Colonic mucosa (tissue), 4 donors: Measurements from ENCODE around the gene UCN2. TPM values are rescaled to one million over a fixed set of nuclear protein-coding genes. Genes with fewer than 3 reads are reported as not detected.
A peak's percentile ranks its signal among the peaks of the same experiment; 100 is the strongest.

Source experiments
- DNase-seq: peaks from one replicate; pipeline ENCODE4 v3.0.0-alpha.2; 2020
- H3K27ac ChIP-seq: fragments of 200-600 bp; one replicate; pipeline ENCODE4 v1.8.0; 2021
- H3K27me3 ChIP-seq: fragments of 200-600 bp; one replicate; pipeline ENCODE4 v1.8.0; 2021
- H3K36me3 ChIP-seq: fragments of 200-600 bp; one replicate; pipeline ENCODE4 v1.8.0; 2021
- H3K4me1 ChIP-seq: fragments of 200-600 bp; one replicate; pipeline ENCODE4 v1.8.0; 2021; ENCODE audit warnings: mild to moderate bottlenecking
- H3K4me3 ChIP-seq: fragments of 200-600 bp; one replicate; pipeline ENCODE4 v1.8.0; 2021
- H3K9ac ChIP-seq, 2 donors: one replicate each; pipeline ENCODE4 v1.7.0; 2013; ENCODE audit warnings: control low read depth in 2 of 2, low read depth in 2 of 2, low read length in 2 of 2
- H3K9me3 ChIP-seq: fragments of 200-600 bp; one replicate; pipeline ENCODE4 v1.8.0; 2021
- intact Hi-C: fragments of 100-400 bp; cut with DNase I; formaldehyde crosslinking; loops from one replicate; pipeline ENCODE4 v1.14.1; 2022
- total RNA-seq, 2 donors: library from RNA; stranded (reverse); fragmentation: NEBNext Ultra II Directional in 1 of 2; extraction: Animal tissue kit (Norgen Biotek cat#: 25700) in 1 of 2; gene quantifications; one replicate each; pipeline ENCODE4 v1.2.1, GENCODE V29; 2021
- TF ChIP-seq, protein P1 (sequence below): fragments of 200-600 bp; IDR thresholded peaks from one replicate; pipeline ENCODE4 v1.8.0; 2022; ENCODE audit warnings: antibody characterized with exemption, mild to moderate bottlenecking
- donor health status: healthy.
- donor health status: DM: no; HTN: no; CAD: no.
- donor health status: DM: no; HTN: no; CAD: no.

Gene UCN2
- total RNA-seq, 2 donors from 2014 or later = not detected

DNA sequence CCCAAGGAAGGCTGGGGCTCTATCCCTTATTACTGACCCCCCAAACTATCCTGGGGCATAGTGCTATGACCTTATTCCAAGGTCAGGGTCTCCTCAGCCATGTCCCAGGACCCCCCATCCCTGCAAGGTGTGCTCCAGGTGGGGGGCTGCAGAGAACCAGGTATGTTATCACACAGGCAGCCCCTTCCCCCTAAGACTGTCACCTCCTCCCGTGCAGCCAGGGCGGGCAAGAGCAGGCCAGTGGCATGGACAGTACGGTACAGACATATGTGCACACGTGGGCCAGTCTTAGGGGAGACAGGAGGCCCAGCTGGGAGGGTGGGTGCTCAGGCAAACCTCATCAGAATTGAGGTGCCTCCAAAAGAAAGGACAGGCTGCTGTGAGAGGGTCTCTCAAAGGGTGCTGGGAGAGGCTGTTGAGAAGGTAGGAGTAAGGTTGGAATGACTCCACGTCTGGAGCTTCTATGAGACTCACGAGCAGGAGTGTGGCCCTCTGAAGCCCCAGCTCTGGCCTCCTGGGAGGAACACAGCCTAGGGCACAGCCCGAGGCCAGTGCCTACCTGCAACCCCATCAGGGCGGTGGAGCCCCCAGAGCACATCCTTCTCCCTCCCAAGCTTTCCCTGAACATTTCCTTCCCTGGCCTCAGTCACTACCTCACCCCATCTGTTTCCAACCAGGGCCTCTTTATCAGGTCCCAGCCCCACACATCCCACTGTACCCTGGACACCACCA is 33.3 kb upstream of the UCN2 start:
- intact Hi-C loops = no loop called here
- no peak for DNase-seq
- H3K27me3 ChIP-seq = peaks cover 9% of the 10 kb centered on the region
- TF ChIP-seq, protein P1, sequence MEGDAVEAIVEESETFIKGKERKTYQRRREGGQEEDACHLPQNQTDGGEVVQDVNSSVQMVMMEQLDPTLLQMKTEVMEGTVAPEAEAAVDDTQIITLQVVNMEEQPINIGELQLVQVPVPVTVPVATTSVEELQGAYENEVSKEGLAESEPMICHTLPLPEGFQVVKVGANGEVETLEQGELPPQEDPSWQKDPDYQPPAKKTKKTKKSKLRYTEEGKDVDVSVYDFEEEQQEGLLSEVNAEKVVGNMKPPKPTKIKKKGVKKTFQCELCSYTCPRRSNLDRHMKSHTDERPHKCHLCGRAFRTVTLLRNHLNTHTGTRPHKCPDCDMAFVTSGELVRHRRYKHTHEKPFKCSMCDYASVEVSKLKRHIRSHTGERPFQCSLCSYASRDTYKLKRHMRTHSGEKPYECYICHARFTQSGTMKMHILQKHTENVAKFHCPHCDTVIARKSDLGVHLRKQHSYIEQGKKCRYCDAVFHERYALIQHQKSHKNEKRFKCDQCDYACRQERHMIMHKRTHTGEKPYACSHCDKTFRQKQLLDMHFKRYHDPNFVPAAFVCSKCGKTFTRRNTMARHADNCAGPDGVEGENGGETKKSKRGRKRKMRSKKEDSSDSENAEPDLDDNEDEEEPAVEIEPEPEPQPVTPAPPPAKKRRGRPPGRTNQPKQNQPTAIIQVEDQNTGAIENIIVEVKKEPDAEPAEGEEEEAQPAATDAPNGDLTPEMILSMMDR = no peak
- peaks cover 10% of the 10 kb centered on the region for H3K4me1 ChIP-seq
- no peaks in the 10 kb centered on the region for H3K9me3 ChIP-seq
- peaks cover 20% of the 10 kb centered on the region for H3K36me3 ChIP-seq
- peak overlapping the region in 1 of 2 donors; percentile 28 for H3K9ac ChIP-seq
- H3K4me3 ChIP-seq = no peak overlapping the region
- H3K27ac ChIP-seq = no peak overlapping the region

GRCh38 chr3:48596157-48596556 is 32.6 kb upstream of the UCN2 start:
- peaks cover 15% of the 10 kb centered on the region for H3K36me3 ChIP-seq
- no peak for DNase-seq
- H3K27ac ChIP-seq = no peak overlapping the region
- peaks cover 9% of the 10 kb centered on the region for H3K27me3 ChIP-seq
- H3K9ac ChIP-seq = no peak overlapping the region
- H3K4me3 ChIP-seq = no peak overlapping the region
- H3K9me3 ChIP-seq = no peaks in the 10 kb centered on the region
- TF ChIP-seq, protein P1 = no peak
- peaks cover 10% of the 10 kb centered on the region for H3K4me1 ChIP-seq
- intact Hi-C loops = no loop called here

DNA sequence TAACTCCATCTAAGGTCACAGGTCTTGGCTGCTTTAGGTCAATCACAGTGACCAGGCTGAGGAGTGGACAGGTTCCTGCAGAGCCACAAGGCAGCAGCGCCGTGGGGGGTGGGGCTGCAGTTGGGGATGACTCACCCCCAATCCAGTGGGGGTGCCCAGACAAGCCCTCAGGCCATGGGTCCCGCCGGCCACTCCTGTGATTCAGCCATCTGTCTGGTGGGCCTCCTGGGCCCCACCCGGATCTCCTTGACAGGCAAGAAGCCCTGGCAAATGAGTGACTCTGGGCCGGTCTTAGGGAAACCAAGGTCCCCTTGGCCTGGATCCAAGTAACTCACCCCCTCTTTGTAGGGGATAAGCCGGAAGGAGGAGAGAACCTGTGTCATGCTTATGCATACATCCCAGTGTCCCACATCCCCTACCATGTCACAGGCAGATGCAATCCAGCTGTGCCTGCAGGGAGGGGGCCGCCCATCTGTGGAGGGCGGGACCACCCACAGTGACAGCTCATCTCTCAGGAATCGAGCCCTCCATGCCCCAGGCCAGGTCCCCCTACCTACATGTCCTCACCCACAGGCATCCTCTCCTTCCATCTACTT is 32.0 kb upstream of the UCN2 start:
- Histone ChIP-seq H3K27me3 (peaks cover 9% of the 10 kb centered on the region), H3K9ac (no peak overlapping the region), H3K4me1 (peaks cover 10% of the 10 kb centered on the region), H3K4me3 (no peak overlapping the region), H3K9me3 (no peaks in the 10 kb centered on the region), H3K27ac (no peak overlapping the region), H3K36me3 (peaks cover 11% of the 10 kb centered on the region)
- TF ChIP-seq, protein P1 = no peak
- no peak for DNase-seq
- intact Hi-C loops = no loop called here

DNA sequence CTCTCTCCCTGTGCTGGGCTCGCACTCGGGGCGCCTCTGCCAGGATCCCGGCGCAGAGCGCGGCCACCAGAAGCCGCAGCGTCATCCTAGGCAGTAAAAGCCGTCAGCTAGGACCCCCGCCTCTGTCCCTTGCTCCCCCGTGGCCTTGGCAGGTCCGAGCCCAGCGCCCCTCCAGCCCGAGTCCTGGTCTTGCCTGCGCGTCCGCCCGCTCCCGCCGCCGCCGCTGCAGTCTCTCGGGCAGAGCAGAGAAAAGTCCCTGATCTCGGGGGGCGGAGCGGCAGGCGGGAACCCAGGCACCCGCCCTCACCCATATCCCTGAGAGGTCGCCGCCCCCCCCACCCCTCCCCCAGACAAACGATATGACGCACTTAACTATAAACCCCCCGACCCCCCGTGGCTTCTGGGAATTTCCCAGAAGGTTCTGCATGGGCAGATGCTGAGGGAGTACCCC is 31.5 kb upstream of the UCN2 start, which contains the start of gene COL7A1:
COL7A1 (minus strand) TSS at position 255 of the 451 bp plus-strand sequence; CDS start at position 85, 170 bp downstream.
- Histone ChIP-seq H3K9me3 (no peaks in the 10 kb centered on the region), H3K36me3 (peaks cover 9% of the 10 kb centered on the region), H3K27me3 (peaks cover 9% of the 10 kb centered on the region), H3K4me1 (peaks cover 10% of the 10 kb centered on the region), H3K27ac (no peak within 1 kb of the TSS), H3K4me3 (peak within 1 kb of the TSS; percentile 11), H3K9ac (peak within 1 kb of the TSS in 1 of 2 donors; percentile 63)
- TF ChIP-seq, protein P1 = no peak
- no peak for DNase-seq
- intact Hi-C loops = no loop called here

DNA sequence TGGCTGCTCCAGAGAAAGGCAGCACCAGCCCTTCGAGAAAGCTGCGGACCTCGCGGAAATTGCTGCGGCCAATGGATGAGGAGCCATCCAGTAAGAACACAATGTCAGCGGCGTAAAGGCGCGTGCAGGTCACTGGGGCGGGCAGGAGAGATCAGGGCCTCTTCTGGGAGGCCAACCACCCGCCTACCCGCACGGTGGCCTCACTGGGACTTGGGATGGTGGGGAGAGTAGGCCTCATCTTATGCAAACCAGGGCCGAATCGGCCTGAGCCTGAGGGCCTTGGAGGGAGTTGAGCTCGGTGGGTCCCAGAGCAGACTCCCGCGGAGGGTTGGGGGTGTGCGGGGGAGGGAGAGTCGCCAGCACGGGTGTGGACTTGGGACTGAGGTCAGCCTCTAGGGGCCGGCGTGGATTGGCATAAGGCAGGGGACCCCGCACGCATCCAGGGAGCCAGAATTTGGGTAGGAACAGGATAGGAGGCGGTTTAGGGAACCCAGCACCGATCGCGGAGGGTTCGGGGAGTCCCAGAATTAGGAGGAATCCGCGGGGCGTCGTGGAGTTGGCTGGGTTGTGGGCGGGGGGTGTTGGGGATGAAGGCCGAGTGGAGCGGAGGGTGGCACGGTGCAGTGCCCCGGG is 31.0 kb upstream of the UCN2 start:
- Histone ChIP-seq H3K36me3 (peaks cover 3% of the 10 kb centered on the region), H3K27ac (no peak overlapping the region)
- TF ChIP-seq, protein P1 = no peak

More for the DNA sequence above, 31.0 kb upstream of the UCN2 start:
- peaks cover 9% of the 10 kb centered on the region for H3K27me3 ChIP-seq
- H3K9ac ChIP-seq = peak overlapping the region in 1 of 2 donors; percentile 63
- H3K4me1 ChIP-seq = peaks cover 10% of the 10 kb centered on the region
- intact Hi-C loops = no loop called here
- no peak for DNase-seq
- H3K9me3 ChIP-seq = no peaks in the 10 kb centered on the region
- peak overlapping the region; percentile 11 for H3K4me3 ChIP-seq
